ENCODE measurements around the gene UBE2F.

UBE2F gene

DNA sequence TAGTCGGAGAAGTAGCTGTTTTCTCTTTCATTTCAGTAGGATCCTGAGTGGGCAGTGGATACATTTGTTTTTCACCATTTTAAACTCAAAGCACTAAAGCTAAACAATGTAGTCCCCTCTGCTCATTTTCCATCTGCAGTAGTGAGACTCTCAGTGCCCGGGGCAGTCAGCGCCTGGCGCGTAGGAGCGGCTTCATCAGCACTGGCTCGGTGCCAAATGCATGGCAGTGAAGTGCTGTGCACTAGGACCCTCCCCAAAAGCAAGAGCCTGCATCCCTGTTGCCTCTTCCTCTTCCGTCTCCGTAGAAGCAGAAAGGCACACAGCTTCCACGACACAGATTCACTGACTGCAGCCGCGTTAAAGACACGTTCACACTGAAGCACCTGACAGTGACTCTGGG lies 114.3 kb downstream of the UBE2F start:
- DNase-seq (ENCODE audit: low read depth), result no peak

- no peak for DNase-seq (ENCODE audit: low read depth)
Measured at GRCh38 chr2:238081561-238081960, 114.7 kb downstream of the UBE2F start.

GRCh38 chr2:238082151-238082550 lies 115.3 kb downstream of the UBE2F start:
- DNase-seq (ENCODE audit: low read depth), result no peak

DNA sequence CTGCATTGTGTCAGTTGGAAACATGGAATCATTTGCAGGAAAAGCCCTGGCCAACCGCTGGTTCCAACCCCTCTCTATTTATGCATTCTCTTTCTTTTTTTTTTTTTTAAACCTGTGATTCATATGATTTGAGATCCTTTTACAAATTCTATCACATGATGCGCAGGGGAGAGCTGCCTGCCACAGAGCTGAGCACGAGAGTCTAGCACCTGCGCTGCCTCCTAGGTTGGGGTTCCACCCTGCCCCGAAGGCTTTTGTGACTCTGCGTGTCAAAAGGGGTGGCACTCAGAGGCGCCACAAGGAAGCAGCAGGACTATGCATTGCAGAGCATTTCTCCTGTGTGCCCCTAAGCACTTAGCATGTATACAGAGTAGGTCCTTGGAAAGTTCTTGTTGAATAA lies 116.0 kb downstream of the UBE2F start:
- no peak for DNase-seq (ENCODE audit: low read depth)

DNA sequence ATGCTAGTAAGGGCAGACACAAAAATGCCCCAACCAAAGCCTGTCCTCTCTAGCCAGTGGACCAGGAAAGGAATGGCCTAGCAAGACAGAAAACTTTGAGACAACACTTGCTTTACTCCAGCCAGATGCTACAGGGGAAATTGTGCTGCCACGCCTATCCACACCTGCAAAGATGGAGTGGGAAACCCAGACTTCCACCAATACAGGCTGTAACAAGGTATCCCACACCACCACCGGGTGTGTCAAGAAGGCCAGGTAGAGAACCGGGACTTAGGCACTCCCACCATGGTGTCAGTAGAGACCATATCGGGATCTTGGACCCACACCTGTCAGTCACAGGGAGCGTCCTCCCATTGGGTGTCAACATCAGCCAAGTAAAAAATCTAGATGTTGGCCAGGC lies 117.1 kb downstream of the UBE2F start:
- DNase-seq (ENCODE audit: low read depth), result no peak

GRCh38 chr2:238084761-238085160 lies 117.9 kb downstream of the UBE2F start:
- no peak for DNase-seq (ENCODE audit: low read depth)

DNA sequence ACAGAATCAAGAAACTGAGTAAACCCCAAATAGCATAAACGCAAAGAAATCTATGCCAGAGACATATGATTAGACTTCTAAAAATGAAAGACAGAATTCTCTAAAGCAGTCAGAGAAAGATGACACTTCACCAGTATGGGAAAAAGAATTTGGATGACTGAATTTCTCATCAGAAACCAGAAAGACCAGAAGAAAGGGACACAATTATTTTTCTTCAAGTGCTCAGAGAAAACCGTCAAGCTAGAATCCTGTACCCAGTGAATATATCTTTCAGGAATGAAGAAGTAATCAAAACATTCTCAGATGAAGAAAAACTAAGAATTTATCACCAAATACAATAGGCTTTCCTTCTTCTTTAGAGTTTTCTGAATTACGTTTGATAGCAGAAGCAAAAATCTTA lies 119.1 kb downstream of the UBE2F start:
- no peak for DNase-seq (ENCODE audit: low read depth)

- DNase-seq (ENCODE audit: low read depth), result no peak
Measured at GRCh38 chr2:238087211-238087610, 120.4 kb downstream of the UBE2F start.

GRCh38 chr2:238090887-238091286 lies 124.1 kb downstream of the UBE2F start:
- DNase-seq (ENCODE audit: low read depth), result no peak

DNA sequence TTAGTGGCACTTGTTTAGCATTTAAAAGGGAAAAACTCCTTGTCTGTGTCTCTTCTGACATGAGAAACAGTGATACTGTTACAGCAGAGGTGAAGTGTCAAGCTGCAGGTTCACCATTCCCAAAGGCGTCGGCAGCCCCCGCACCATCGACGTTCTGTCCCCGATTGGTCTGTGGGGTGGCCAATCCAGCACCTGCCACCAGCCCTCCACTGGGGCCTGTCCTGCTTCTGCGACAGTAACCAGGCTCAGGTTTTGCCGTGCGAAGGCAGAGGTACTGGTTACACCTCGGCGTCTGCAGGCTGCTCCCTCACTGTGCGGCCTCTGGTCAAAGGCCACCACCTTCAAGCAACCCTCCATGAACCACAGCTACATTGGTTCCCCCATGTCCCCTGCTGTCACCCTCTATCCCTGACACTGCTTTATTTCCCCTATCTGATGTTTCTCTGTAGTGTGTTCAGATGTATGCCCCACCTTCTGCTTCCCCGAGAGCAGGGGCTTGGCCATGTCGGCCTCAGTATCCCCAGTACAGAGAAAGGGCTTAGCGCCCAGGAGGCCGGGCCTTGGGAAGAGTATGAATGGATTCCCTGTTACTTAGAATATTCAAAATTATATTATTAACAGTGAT lies 124.7 kb downstream of the UBE2F start:
- DNase-seq (ENCODE audit: low read depth), result no peak
